ENCODE results near the gene CD84.

GRCh38 chr1:160624464-160624863 is 45.2 kb upstream of the CD84 start:
- TF ChIP-seq EZH2 (IDR thresholded peaks at IDR 0.05) (no peak), POLR2AphosphoS5 (IDR thresholded peaks at IDR 0.05; ENCODE audit: borderline replicate concordance, low read depth, low read length) (no peak)

Measured in SK-N-MC (cell line).